Superior temporal gyrus (tissue), 1 donor: ENCODE data around the gene KRTAP5-10.
"Not testable (repeated sequence)": the region's sequence is repeated elsewhere in the genome, so short reads cannot be mapped to it uniquely, and the experiment has no call there.

Experiments
- DNase-seq: peaks from one replicate; pipeline ENCODE4 v3.0.0-alpha.2; 2016; ENCODE audit errors: extremely low spot score

The KRTAP5-10 gene

DNA sequence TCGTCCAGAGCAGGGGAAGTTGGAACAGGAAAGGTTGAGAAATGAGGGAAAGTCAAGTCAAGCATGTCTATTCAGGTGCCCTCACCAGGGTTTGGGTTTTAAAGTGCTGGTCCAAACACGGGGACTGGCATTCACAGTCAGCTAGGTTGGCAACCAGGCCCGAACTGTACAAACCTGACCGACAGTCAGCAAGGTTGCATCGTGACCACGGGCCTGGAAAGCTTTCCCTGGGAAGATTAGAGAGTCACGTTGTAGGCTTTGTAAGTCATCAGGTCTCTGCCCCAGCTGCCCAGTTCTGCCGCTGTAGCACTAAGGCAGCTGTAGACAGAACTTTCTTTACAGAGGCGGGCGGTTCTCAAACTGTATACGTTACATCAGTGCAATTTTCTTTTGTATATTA is 7.4 kb downstream of the KRTAP5-10 start:
- DNase-seq, result no peak

DNA sequence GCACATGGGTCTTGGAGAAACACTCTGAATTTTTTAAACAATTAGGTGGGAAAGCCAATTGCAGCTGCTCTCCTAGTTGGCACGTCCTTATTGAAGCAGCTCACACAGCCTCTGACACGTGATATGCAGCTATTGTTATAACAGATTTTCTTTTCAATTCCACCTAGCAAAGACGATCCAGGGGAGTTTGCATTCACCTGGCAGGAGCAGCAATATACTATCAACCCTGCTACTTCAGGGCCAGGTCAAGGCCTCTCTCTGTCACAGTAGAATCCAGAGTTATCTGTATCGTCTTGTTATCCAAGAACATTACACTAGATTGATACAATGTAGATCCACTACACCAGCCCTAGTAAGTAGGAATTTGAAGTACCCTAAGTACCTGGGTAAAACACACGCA is 9.1 kb downstream of the KRTAP5-10 start:
- no peak for DNase-seq

DNA sequence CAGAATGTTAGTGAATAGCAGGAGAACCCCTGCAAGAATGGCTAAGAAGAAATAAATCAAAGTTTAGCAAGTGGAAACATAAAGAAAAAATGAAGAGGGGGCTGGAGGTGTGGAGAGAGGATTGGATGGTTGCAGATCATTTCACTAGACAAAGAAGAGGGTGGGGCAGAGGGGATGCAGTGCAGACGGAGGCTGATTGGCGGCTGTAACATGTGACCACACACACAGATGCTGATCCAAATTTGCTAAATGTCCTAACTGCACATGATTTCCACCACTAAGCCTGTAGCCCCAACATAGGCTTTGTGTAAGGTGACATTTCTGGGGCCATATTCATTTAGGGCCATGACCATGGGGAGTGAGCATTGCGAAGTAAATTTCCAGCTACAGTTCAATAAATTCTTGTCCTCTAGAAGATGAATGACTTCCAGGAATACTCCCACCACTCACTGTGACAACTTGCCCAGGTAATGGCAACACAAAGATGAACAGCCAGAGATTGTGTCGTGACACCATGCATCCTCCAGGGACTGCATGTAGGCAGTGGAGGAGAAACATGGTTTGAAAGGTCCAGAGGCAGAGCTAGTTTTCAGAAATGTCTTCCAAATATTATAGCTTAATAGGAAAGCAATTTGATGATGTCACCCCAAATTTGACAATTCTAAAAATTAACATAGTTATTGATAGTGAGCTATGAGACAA is 10.5 kb downstream of the KRTAP5-10 start:
- no peak for DNase-seq

DNA sequence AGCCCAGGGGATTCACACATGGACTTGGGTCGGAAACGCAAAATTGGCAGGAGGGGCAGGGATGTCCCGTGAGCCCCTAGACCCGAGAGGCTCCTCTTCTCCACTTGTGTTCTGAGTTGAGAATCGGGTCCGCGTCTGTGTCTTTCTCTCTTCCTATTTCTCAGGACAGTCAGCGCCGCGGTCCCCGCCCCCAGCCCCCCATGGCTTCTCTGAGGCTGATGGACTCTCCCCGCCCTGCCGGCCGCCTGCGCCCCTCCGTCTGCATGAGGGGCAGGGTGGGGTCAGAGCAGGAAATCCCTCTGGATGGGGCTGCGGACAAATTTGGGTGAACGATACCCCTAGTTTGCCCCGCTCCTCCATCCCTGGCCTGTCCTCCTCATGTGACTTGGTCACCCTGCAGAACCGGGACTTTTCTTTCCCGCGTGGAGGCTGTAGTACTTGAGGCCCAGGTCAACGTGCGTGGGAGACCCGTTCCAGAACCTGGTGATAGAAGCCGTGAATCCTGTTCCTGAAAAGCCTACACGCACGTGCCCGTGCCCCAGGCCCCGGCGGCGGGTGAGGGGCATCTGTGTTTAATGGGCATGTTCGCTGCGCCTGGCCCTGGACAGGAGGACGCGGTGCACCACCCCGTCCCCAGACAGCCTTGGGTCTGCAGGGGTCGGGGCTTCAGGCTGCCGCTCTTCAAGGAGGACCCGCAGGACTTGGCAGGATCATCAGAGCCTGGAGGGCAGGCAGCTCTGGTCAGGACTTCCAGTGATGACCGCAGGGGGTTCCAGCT is 11.5 kb downstream of the KRTAP5-10 start:
- DNase-seq, result not testable (repeated sequence)

DNA sequence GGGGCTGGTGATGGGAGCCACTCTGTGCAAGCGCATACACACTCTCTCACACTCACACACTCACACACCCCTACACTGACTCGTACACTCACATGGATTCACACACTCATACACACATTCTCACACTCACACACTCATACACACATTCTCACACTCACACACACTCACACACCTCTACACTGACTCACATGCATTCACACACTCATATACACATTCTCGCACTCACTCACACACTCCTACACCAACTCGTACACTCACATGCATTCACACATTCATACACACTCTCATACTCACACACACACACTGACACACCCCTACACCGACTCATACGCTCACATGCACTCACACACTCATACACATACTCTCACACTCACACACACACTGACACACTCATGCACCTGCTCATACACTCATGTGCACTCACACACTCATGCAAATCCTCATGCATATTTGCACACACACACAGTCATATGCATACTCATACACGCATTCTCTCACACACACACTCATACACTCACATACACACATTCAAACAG is 12.2 kb downstream of the KRTAP5-10 start:
- no peak for DNase-seq

DNA sequence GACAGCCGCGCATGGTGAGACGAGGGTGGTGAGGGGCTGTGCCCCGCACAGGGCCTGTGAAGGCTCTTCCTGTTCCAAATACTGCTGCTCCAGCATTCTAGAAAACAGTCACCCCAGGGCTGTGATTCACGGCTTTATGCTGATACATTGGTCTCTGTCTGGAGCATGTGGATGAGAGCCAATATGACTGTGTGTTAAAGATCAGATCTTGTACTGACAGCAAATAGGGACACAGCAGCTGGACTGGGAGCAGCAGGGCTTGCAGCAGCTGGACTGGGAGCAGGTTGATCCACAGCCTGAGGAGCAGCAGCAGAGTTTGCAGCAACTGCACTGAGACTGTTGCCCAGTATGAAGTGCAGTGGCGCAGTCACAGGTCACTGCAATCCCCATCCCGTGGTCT is 14.2 kb downstream of the KRTAP5-10 start:
- DNase-seq, result not testable (repeated sequence)

DNA sequence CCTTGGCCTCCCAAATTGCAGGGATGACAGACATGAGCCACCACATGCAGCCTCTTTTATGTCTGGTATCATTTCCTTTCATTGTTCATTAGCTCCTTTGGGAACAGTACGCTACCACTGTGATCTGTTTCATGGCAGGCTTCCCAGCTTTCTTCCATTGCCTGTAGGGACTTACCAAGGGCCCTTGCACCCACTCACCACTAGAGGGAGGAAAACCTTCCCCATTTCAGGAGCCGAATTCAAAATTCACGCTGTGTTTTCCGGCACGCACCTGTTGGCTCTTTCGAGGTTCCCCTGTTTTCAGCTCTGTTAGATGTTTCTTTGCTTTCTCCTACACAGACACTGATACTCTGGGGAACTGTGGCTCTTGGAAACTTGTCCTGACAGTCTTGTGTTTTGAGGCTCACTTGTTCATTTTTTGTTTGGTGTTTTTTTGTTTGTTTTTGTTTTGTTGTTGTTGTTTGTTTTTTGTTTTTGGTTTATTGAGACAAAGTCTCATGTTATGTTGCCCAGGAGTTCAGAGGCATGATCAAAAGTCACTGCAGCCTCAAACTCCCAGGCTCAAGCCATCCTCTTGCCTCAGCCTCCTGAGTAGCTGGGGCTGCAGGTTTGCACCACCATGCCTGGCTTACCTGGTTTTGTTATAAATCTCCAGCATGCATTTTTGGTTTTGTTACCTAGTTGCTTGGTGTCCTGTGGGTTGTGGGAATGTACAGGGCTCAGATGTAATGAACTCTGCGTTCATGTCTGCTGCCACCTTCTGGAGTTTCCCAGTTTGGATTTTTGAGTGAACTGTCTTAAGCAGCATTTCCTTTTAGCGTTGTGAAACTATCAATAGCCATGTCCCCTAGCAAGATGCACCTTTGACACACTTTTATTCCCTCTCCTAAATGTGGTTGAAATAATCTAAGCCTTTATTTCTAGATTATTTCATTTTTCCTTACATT is 15.0 kb downstream of the KRTAP5-10 start:
- DNase-seq, result peak; percentile 86

DNA sequence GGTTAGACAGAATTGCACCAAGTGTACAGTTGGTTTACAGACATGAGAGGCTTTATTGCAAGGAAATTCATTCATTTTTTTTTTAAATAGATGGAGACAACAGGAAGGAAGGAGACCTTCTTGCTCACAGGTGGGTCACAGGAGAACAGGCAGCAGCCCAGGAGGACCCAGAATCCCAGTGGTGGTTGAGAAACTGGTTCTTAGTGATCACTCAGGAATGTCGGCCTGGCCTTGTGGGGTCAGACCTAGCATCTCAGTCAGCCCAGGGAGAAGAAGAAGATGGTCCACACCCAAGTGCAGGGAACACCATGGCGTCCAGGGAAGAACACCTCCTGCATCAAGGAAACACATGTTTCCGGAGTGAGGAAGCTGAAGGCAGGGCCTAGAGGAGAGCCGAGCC is 16.5 kb downstream of the KRTAP5-10 start:
- no peak for DNase-seq

DNA sequence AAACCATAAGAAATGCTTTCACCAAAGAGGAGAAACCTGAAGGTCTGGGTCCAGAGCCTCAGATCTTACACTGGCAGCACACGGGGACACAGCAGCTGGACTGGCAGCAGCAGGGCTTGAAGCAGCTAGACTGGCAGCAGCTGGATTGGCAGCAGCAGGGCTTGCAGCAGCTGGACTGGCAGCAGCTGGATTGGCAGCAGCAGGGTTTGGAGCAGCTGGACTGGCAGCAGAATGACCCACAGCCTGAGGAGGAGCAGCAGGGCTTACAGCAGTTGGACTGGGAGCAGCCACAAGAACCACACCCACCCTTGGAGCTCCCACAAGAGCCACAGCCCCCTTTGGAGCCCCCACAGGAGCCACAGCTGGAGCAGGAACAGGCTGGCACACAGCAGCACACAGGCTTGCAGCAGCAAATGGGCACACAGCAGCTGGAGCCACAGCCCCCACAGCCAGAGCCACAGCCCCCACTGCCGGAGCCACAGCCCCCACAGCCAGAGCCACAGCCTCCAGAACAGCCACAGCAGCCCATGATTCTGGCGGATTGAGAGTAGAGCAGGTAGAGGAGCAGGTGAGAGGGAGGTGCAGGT is 17.0 kb downstream of the KRTAP5-10 start, which contains the start of gene KRTAP5-11:
KRTAP5-11 (minus strand) TSS at position 567 of the 587 bp plus-strand sequence; CDS start at position 529, 38 bp downstream.
- DNase-seq, result no peak

DNA sequence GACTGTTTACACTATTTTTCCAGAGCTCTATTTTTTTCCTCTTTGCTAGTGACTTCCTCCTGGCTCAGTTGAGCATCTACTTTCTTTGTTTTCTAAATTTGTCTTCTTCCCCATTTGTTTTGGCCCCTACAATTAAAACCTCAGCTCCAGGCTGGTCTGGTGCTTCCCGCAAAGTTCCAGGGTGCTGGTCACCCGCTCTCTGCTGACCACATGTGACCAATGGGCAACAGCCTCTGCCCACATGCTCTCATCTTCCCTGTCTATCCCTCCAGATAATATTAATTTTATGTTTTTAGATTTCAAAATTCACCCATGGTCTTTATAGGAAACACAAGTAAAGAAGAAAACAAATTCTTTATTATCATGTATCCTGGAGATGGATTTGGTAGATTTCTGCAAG is 17.6 kb downstream of the KRTAP5-10 start:
- not testable (repeated sequence) for DNase-seq

DNA sequence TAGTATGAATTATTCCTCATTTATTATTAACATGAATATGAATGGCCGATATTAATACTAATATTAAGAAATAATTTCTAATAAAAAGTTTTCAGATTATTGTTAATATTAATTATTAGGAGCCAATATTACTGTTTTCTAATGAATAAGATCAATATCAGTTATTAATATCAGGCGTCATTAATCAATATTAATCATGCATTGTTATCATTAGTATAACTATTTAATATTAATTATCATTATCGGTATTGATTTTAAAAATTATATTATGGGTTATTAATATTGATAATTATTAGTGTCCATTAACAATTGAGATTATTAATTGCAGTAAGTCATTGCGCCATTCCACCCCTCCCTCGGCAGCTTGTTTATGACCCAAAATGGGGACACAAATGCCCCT is 20.3 kb downstream of the KRTAP5-10 start:
- not testable (repeated sequence) for DNase-seq

DNA sequence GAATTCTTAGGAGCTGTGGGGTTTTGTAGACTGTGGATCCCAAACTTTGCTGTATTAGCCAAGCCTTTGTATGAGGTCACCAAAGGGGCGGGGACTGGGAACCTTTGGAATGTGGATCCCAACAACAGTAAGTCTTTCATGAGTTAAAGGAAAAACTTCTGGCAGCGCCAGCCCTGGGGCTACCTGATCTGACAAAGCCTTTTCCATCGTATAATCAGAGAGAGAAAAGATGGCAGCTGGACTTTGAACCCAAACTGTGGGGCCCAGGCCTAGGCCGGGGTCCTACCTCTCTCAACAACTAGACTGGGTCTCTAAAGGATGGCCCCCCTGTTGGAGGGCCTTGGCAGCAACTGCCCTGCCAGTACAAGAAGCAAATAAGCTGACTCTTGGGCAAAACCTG is 23.0 kb downstream of the KRTAP5-10 start:
- not testable (repeated sequence) for DNase-seq

DNA sequence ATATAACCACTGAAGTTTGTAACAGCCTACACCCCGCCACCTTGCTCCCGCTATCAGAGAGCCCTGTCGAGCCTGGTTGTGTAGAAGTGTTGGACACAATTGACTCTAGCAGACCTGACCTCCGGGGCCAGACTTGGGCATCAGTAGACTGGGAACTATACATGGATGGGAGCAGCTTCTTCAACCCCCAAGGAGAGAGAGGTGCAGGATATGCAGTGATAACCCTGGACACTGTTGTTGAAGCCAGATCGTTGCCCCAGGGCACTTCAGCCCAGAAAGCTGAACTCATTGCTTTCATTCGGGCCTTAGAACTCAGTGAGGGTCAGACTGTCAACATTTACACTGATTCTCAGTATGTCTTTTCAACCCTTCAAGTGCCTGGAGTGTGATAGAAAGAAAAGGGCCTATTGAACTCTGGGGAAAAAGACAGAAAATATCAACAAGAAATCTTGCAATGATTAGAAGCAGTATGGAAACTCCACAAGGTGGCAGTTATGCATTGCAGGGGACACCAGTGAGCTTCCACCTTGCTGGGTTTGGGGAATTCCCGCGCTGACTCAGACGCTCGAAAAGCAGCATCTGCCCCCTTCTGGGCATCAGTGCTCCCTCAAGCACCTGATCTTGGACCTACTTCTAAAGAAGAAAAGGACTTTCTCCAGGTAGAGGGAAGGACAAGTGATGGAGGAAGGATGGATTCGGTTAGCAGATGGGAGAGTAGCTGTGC is 23.6 kb downstream of the KRTAP5-10 start:
- not testable (repeated sequence) for DNase-seq

DNA sequence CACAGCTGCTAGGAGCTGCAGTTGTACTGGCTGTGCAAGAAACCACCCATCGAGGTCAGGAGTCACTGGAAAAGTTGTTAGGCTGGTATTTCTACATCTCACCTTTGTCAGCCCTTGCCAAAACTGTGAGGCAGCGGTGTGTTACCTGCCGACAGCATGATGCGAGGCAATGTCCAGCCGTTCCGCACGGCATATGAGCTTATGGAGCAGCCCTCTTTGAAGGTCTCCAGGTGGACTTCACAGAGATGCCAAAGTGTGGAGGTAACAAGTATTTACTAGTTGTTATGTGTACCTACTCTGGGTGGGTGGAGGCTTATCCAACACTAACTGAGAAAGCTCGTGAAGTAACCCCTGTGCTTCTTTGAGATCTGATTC is 24.2 kb downstream of the KRTAP5-10 start:
- not testable (repeated sequence) for DNase-seq

DNA sequence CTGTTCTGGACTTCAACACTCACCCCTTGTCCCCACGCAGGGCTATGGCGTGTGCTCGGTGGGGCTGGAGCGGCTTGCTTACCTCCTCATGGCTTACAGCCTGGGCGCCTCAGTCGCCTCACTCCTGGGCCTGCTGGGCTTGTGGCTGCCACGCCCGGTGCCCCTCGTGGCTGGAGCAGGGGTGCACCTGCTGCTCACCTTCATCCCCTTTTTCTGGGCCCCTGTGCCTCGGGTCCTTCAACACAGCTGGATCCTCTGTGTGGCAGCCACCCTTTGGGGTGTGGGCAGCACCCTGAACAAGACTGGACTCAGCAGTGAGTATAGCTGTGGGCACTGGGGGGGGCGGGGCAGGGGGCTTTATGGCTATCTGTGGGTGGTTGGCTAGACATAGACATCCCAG is 37.9 kb downstream of the KRTAP5-10 start:
- DNase-seq, result not testable (repeated sequence)

DNA sequence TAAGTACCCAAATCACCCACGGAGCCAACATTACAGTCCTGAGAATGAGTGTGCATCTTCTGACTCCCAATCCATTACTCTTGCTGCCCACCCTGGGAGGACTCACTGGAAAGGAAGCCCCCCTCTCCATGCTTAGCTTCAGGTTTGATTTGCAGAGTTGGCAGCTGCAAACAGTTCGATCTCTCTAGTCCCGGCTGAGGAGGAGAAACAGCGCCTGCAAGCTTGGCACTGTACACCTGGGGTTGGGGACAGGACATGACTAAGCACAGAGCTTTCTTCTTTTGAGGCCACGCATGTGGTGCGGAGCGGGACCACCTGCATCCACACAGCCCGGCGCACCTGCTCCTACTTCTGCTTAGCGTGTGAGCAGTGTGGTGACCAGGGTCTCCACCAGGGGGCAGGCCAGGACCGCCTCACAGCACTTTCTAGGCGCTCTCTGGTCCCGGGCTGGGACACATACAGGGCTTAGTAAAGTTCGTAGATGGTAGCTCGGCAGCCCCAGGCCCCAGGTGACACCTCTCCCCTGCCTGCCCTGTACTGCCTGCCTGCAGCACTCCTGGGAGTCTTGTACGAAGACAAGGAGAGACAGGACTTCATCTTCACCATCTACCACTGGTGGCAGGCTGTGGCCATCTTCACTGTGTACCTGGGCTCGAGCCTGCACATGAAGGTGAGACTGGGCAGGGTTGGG is 39.6 kb downstream of the KRTAP5-10 start:
- not testable (repeated sequence) for DNase-seq

DNA sequence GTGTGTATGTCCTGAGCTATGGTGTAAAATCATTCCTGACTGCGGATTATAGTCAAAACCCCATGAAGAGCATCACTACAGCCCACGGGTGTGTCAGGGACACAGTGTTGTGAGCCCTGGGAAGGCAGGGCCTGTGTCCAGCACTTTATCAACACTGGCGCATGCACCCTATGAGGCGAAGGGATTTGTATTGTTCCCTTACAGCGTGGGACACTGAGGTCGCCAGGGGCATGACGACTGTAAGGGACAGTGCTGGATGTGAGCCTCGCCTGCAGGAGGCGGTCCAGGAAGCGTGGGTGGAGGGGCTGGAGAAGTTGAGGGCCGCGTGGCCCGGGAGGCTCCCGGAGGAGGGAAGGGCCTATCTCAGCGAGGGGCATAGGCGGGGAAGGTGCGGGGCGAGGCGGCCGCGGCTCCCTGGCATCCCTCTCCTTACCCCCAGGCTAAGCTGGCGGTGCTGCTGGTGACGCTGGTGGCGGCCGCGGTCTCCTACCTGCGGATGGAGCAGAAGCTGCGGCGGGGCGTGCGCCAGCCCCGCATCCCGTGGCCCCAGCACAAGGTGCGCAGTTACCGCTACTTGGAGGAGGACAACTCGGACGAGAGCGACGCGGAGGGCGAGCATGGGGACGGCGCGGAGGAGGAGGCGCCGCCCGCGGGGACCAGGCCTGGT is 41.6 kb downstream of the KRTAP5-10 start:
- DNase-seq, result not testable (repeated sequence)

DNA sequence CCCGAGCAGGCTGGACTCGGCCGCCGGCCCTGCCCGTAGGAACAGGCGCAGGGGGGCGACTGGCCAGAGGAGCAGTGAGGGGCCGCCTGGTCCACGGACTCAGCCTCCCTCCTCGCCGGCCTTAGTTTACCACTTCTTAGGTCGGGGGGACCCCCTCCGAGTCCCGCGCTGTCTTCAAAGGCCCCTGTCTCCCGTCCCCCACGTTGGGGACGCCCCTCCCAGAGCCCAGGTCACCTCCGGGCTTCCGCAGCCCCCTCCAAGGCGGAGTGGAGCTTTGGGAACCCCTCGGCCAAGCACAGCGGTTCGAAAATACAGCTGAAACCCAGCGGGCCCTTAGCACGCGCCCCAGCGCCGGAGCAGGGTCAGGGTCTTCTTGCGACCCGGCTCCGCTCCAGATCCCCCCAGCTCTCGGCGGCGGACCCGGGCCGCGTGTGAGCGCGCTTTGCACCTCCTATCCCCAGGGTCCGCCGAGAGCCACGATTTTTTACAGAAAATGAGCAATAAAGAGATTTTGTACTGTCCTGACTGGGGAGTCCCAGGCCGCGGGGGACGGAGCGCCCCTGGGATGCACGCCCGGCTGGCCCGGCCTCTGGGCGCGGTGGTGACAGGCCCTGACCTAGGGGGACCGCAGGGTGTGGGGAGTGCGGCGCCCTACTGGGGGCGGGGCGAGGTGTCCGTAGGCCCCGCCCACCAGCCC is 42.3 kb downstream of the KRTAP5-10 start:
- not testable (repeated sequence) for DNase-seq

DNA sequence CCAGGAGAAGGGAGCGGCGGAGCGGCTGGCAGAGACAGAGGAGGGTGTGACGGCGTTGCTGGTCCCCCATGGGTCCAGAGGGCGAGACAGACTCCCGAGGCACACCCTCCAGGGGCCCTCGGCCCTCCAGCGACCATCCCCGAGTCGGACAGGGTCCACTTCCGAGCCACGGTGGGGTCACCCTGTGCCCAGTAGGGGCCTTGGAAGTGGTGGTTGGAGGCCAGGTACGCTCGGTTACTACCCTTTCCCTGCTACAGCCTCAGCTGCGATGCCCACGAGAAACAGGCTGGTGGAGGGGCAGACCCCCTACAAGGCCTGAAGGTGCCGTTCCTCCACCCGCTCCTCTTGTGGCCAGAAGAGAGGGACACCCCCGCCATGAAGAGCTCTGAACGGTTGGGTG is 42.9 kb downstream of the KRTAP5-10 start:
- DNase-seq, result not testable (repeated sequence)
